Lung (tissue), 12 donors: ENCODE results near the gene STARD6. TPM values are rescaled to one million over a fixed set of nuclear protein-coding genes. Genes with fewer than 3 reads are reported as not detected.
A peak's percentile ranks its signal among the peaks of the same experiment; 100 is the strongest.

ENCODE experiments used
- ATAC-seq: fragments of 200-7000 bp; cut with Tn5 transposase; one replicate; pipeline ENCODE4 v1.9.1; 2020; ENCODE audit warnings: moderate number of reproducible peaks; ENCODE audit not compliant: insufficient read depth, low FRiP score
- DNase-seq, 3 donors: peaks; one replicate each; pipeline ENCODE4 v3.0.0-alpha.2; 2013 to 2017
- H3K27ac ChIP-seq, 2 donors: one replicate each; pipeline ENCODE4 v1.5.1; 2013; ENCODE audit warnings: mild to moderate bottlenecking in 2 of 2, moderate library complexity in 2 of 2, control low read depth in 1 of 2, inconsistent platforms in 1 of 2, low read depth in 1 of 2, low read length in 1 of 2
- H3K27me3 ChIP-seq, 3 donors: one replicate each; pipeline ENCODE4 v1.5.1; 2013; ENCODE audit warnings: low read length in 2 of 3; ENCODE audit not compliant: control insufficient read depth in 3 of 3, insufficient read depth in 3 of 3
- H3K36me3 ChIP-seq, 4 donors: one replicate each; pipeline ENCODE4 v1.5.1; 2013; ENCODE audit warnings: low read length in 4 of 4, mild to moderate bottlenecking in 1 of 4, moderate library complexity in 1 of 4; ENCODE audit not compliant: control insufficient read depth in 4 of 4, insufficient read depth in 4 of 4
- H3K4me1 ChIP-seq, 5 donors: one replicate each; pipeline ENCODE4 v1.5.1; 2013; ENCODE audit warnings: low read length in 5 of 5, mild to moderate bottlenecking in 2 of 5, moderate library complexity in 1 of 5; ENCODE audit not compliant: control insufficient read depth in 5 of 5, insufficient read depth in 5 of 5
- H3K4me3 ChIP-seq: one replicate; pipeline ENCODE4 v1.5.1; 2013; ENCODE audit warnings: mild to moderate bottlenecking, control low read depth, moderate library complexity
- H3K9ac ChIP-seq, 2 donors: one replicate each; pipeline ENCODE4 v1.5.1; 2013; ENCODE audit warnings: low read length in 2 of 2, control low read depth in 1 of 2; ENCODE audit not compliant: insufficient read depth in 1 of 2
- H3K9me3 ChIP-seq, 4 donors: one replicate each; pipeline ENCODE4 v1.5.1; 2013; ENCODE audit warnings: low read length in 3 of 4, mild to moderate bottlenecking in 1 of 4, moderate library complexity in 1 of 4; ENCODE audit not compliant: control insufficient read depth in 4 of 4, insufficient read depth in 3 of 4
- WGBS, 2 donors: extraction: QIAGEN DNeasy Blood & Tissue Kit; methylation state at CpG; one replicate each; pipeline ENCODE4 v1.1.7; 2013; 5-methylcytosine and 5-hydroxymethylcytosine counted together
- polyA plus RNA-seq, 2 donors: library from polyadenylated mRNA; stranded (reverse); fragments of 200-250 nt; gene quantifications; one replicate each; pipeline ENCODE4 v1.2.1, GENCODE V29; 2013
- total RNA-seq, 2 donors: library from RNA; depleted of rRNA in 1 of 2; stranded (reverse); fragments of >200 nt in 1 of 2; gene quantifications; one replicate each; pipeline ENCODE4 v1.2.1, GENCODE V29; 2014 to 2021
- TF ChIP-seq, protein P1 (sequence below): IDR thresholded peaks from 2 replicates; pipeline ENCODE4 v1.5.1; 2012; ENCODE audit warnings: mild to moderate bottlenecking; ENCODE audit errors: control extremely low read depth, extremely low read depth
- donor health status: control.
- donor health status: control.
- donor health status: Bipolar disorder and iron deficiency.
- donor health status: healthy.
- donor health status: DM: yes; HTN: yes; CAD: no.

The STARD6 gene
- total and polyA plus RNA-seq, 4 donors = 0.07 TPM; not detected in 3

DNA sequence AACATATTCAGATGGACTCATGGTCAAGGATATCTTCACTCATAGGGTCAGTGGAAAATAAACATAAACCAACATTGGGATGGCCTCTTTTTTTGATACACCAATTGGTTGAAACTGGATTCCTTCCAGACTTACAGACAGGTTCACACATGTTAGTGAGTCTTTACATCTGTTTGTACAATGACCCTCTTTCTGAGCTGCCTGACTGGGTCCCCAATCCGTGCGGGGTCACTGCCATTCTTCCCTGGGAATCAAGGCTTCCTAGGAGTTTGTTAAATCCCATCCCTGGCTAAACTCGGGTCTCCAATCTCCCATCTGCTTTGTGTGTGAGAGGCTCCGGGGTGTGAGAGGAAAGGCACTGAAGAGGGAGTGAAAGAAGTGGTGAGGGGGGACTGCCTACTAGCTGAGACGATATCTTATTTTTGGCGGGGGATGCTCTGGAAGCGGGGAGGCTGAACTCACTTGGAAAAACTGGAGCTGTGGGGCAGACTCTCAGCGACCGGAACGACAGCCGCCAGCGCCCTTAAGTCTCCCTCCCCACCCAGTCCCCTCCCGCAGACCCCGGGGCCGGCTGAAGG is 487 bp downstream of the STARD6 start:
- peak overlapping the region; percentile 89 for H3K4me3 ChIP-seq
- peak in 1 of 3 donors; percentile 59 for DNase-seq
- peak; percentile 54 for ATAC-seq
- H3K4me1 ChIP-seq = peaks cover 0 to 12% (median 3%) of the 10 kb centered on the region in 5 donors
- H3K9me3 ChIP-seq = peaks cover 0 to 1% (median 0%) of the 10 kb centered on the region in 4 donors
- no peaks in the 10 kb centered on the region for H3K27me3 ChIP-seq
- H3K36me3 ChIP-seq = peaks cover 0 to 4% (median 0%) of the 10 kb centered on the region in 4 donors
- H3K9ac ChIP-seq = peak overlapping the region in 1 of 2 donors; percentile 91
- 2 to 3% methylated on average over 15 of the region's 15 CpGs for WGBS, 2 donors
- H3K27ac ChIP-seq = peak overlapping the region in 1 of 2 donors; percentile 68
- TF ChIP-seq, protein P1, sequence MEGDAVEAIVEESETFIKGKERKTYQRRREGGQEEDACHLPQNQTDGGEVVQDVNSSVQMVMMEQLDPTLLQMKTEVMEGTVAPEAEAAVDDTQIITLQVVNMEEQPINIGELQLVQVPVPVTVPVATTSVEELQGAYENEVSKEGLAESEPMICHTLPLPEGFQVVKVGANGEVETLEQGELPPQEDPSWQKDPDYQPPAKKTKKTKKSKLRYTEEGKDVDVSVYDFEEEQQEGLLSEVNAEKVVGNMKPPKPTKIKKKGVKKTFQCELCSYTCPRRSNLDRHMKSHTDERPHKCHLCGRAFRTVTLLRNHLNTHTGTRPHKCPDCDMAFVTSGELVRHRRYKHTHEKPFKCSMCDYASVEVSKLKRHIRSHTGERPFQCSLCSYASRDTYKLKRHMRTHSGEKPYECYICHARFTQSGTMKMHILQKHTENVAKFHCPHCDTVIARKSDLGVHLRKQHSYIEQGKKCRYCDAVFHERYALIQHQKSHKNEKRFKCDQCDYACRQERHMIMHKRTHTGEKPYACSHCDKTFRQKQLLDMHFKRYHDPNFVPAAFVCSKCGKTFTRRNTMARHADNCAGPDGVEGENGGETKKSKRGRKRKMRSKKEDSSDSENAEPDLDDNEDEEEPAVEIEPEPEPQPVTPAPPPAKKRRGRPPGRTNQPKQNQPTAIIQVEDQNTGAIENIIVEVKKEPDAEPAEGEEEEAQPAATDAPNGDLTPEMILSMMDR = no peak

- TF ChIP-seq, protein P1 = no peak
- Histone ChIP-seq H3K27me3 (no peaks in the 10 kb centered on the region), H3K27ac (no peak overlapping the region), H3K36me3 (no peaks in the 10 kb centered on the region), H3K4me1 (no peaks in the 10 kb centered on the region), H3K9me3 (peaks cover 0 to 3% (median 0%) of the 10 kb centered on the region in 4 donors), H3K4me3 (no peak overlapping the region), H3K9ac (no peak overlapping the region)
- ATAC-seq (no peak), DNase-seq (no peak)
- 78 to 91% methylated on average over 1 of the region's 1 CpG for WGBS, 2 donors
Observed at GRCh38 chr18:54351186-54351585, 6.5 kb downstream of the STARD6 start.

GRCh38 chr18:54338230-54338629 is 19.4 kb downstream of the STARD6 start:
- 90 to 92% methylated on average over 4 of the region's 4 CpGs for WGBS, 2 donors
- ATAC-seq = no peak

More at GRCh38 chr18:54338230-54338629, 19.4 kb downstream of the STARD6 start:
- no peaks in the 10 kb centered on the region for H3K4me1 ChIP-seq
- no peak overlapping the region for H3K9ac ChIP-seq
- H3K9me3 ChIP-seq = no peaks in the 10 kb centered on the region
- no peaks in the 10 kb centered on the region for H3K36me3 ChIP-seq
- H3K27ac ChIP-seq = no peak overlapping the region
- TF ChIP-seq, protein P1 = no peak
- H3K27me3 ChIP-seq = no peaks in the 10 kb centered on the region
- no peak overlapping the region for H3K4me3 ChIP-seq
- no peak for DNase-seq
